Activated T-helper 9 cell treated with anti-CD3 and anti-CD28 coated beads, Interleukin-2, amount 50 U/mL, for 16 hours (primary cell): ENCODE data around the gene CCDC12.
"Not testable (repeated sequence)": the region's sequence is repeated elsewhere in the genome, so short reads cannot be mapped to it uniquely, and the experiment has no call there.

Experiments
- DNase-seq: peaks from one replicate; pipeline ENCODE4 v3.0.0-alpha.2; 2020; ENCODE audit warnings: low read depth

Gene CCDC12

GRCh38 chr3:46922871-46923558 is 53.5 kb downstream of the CCDC12 start:
- DNase-seq, result no peak

DNA sequence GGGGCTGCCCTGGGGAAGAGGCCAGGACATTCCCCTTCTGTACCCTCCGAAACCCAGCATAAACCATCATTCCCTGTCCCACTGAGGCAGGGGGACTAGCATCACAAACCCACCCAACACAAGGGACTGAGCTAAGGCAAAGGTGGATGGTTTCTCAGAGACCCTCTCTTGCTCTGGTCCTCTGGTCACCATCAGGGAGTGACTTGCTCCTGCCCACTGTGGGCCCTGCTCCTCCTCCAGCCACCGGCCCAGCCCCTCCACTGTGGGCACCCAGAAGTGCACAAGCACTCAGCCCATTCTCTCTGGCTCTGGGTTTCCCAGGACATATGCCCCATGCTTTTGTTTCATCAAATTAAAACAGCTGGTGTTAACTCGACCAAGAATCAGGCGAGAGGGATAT is 54.1 kb downstream of the CCDC12 start:
- DNase-seq, result no peak

- DNase-seq, result no peak
Observed at GRCh38 chr3:46921871-46922271, 54.7 kb downstream of the CCDC12 start.

- no peak for DNase-seq
Observed at GRCh38 chr3:46921041-46921440, 55.5 kb downstream of the CCDC12 start.

- no peak for DNase-seq
Observed at GRCh38 chr3:46918634-46919033, 57.9 kb downstream of the CCDC12 start.

DNA sequence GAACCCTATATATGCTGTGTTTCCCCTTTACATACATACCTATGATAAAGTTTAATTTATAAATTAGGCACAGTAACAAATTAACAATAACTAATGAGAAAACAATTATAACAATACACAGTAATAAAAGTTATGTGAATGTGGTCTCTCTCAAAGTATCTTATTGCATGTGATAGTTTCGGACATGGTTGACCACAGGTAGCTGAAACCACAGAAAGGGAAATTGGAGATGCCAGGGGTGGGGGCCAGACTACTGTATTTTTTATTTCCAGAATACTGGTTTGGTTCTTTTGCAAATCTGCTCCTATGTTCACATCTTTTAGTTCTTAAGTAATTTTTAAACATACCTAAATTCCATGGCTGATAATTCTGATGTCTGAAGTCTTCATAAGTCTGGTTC is 58.3 kb downstream of the CCDC12 start:
- no peak for DNase-seq

DNA sequence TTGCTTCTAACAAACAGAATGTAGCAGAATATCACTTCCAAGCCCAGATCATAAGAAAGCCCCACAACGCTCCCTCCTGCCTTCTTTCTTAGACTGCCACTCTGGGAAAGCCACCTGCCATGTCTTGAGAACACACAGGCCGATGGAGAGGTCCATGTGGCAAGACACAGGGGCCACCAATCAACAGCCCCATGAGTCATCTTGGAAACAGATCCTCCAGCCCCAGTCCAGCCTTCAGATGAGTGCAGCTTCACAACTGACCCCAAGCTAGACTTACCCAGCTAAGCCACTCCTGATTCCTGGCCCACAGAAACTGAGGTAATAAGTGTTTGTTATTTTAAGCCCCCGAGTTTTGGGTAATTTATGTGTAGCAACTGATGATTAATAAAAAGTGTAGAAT is 59.3 kb downstream of the CCDC12 start:
- DNase-seq, result no peak

- DNase-seq, result no peak
Observed at GRCh38 chr3:46916799-46917198, 59.7 kb downstream of the CCDC12 start.

DNA sequence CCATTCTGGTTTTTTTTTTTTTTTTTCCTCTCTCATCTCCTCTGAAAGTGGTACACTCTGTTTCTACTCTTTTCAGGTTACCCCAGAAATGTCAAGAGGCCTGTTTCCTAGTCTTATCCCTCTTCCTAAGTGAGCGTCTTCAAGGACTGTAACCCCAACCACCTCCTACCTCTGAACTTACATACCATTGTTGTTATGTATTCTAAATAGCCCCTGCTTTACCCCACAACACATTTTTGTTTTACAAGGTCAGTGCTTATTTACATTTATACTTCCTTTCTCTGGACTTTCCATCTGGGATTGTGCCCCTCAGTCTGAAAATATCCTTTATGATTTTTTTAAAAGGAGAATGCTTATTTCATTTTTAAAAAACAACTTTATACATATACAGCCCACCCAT is 60.3 kb downstream of the CCDC12 start:
- no peak for DNase-seq

GRCh38 chr3:46915297-46915822 is 61.2 kb downstream of the CCDC12 start:
- DNase-seq, result no peak

DNA sequence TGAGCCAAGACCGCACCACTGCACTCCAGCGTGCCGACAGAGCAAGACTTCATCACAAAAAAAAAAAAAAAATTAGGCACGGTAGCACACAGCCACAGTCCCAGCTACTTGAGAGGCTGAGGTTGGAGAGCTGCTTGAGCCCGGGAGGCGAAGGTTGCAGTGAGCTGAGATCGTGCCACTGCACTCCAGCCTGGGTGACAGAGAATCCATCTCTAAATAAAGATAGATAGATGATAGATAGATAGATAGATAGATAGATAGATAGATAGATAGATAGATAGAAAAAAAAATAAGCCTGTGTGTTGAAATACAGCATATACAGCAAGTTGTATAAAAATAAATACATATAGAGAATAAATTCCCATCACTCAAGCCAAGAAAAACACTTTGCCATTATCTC is 61.7 kb downstream of the CCDC12 start:
- DNase-seq, result no peak

DNA sequence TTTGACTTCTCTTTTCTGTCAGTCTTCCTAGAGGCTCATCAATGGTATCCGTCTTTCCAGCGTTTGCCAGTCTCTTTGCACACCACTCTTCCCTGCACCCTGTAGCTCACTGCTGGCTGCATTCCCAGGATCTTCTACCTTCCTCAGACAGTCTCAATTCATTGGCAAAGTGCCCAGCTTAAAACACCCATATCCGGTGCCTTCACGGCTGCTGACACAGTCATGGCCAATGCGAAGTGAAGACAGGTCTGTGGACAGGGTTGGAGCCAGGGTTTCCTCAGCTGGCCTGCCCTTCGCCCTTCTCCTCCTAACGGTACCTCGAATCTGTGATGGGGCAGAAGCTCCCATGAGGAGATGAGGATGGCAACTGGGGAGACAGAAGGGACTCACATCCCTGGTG is 62.9 kb downstream of the CCDC12 start:
- DNase-seq, result no peak

GRCh38 chr3:46912986-46913385 is 63.6 kb downstream of the CCDC12 start:
- DNase-seq, result no peak

- not testable (repeated sequence) for DNase-seq
Observed at GRCh38 chr3:46910914-46911313, 65.6 kb downstream of the CCDC12 start.

- DNase-seq, result no peak
Observed at GRCh38 chr3:46910166-46910760, 66.3 kb downstream of the CCDC12 start.

GRCh38 chr3:46909535-46910161 is 66.9 kb downstream of the CCDC12 start:
- peak; percentile 65 for DNase-seq

DNA sequence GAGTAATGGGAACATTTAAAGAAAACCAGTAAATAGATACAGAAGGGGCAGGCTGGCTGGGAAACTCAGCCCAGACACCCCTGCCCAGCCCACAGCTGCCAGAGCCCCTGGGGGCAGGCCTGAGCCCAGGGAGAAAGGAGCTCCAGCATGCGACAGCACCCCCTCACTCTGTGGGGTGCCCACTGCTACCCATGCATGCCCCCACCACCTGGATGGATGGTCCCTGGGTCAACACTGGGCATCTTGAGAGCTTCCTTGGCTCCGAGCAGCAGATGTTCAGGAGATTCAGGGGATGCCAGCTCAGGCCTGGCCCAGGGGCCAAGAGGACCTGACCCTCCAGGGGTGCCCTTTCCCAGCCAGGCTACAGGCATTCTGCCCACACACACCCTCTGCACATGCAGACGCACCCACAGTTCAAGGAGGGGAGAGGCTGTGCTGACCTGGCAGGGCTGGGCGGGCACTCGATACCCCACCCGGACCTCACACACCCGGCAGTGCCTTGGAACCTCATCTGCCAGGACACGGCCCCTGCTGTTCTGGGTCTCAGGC is 67.5 kb downstream of the CCDC12 start:
- no peak for DNase-seq

GRCh38 chr3:46908294-46908985 is 68.1 kb downstream of the CCDC12 start:
- DNase-seq, result no peak

GRCh38 chr3:46907960-46908293 is 68.6 kb downstream of the CCDC12 start:
- DNase-seq, result no peak

- DNase-seq, result no peak
Observed at GRCh38 chr3:46907271-46907670, 69.3 kb downstream of the CCDC12 start.

DNA sequence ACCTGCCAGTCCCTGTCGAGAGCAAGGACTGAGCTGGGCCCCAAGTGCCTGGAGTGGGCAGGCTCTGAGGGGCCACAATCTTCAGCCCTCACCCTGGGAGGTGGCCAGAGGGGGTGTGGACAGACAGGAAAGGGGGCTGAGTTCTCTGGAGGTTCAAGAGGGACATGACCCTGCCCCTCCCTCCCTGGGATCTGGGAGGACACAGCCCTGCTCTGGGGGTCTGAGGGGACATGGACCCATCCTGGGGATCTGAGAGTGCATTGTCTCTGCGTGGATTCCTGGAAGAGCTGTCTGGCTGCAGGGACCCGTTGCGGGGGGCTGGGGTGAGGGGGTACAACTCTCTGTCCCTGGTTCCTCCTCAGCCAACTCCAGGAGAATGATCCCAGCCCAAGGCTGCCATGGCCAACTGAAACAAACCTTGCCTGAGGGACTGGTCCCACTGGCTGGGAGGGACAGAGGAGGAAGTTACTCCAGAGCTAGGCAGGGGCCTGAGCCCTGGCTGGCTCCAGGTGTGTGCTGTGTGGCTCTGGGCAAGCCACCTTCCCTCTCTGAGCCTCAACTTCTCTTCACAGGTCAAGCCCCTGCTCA is 70.0 kb downstream of the CCDC12 start:
- no peak for DNase-seq
